K562 (cell line): ENCODE measurements around the gene ANXA4.

Experiments
- FOXM1 ChIP-seq, 2 experiments: fragments of 450-650 bp in 1 of 2; sonication (generic) in 1 of 2; formaldehyde crosslinking in 1 of 2; IDR thresholded peaks; 2 replicates each; pipeline versions ENCODE4 v1.6.1 to v1.9.0; 2017 to 2022; ENCODE audit warnings: low read depth in 2 of 2, mild to moderate bottlenecking in 2 of 2, missing genetic modification reagents in 1 of 2, moderate library complexity in 1 of 2
- JUND ChIP-seq, 2 experiments: IDR thresholded peaks; 2 replicates in 1 of 2; 3 replicates in 1 of 2; pipeline ENCODE4 v1.6.1; 2011; ENCODE audit warnings: borderline replicate concordance in 2 of 2, low read depth in 2 of 2, low read length in 2 of 2, improper control_type of control experiment in 1 of 2, missing biosample characterization in 1 of 2, missing genetic modification characterization in 1 of 2, missing genetic modification reagents in 1 of 2
- MAZ ChIP-seq, 2 experiments: fragments of 450-650 bp in 1 of 2; sonication (generic) in 1 of 2; formaldehyde crosslinking; IDR thresholded peaks in 1 of 2; conservative IDR thresholded peaks in 1 of 2; 2 replicates each; pipeline versions ENCODE4 v1.4.0 to v1.5.0; 2020; ENCODE audit warnings: mild to moderate bottlenecking in 1 of 2, missing genetic modification reagents in 1 of 2

- TF ChIP-seq FOXM1 (IDR thresholded peaks at IDR 0.05; ENCODE audit: low read depth) (no peak), FOXM1 (CRISPR knock-in tag; IDR thresholded peaks at IDR 0.05; ENCODE audit: low read depth) (no peak), JUND (IDR thresholded peaks at IDR 0.05; ENCODE audit: borderline replicate concordance, low read depth, low read length) (0 out of 2 replicates have a peak, but pooled peaks have one; percentile 24), JUND (tag; IDR thresholded peaks at IDR 0.05; ENCODE audit: borderline replicate concordance, low read depth, low read length) (no peak), MAZ (CRISPR knock-in tag; conservative IDR thresholded peaks at IDR 0.05 in 1 of 2, IDR thresholded peaks at IDR 0.05 in 1 of 2) (no peak)
Observed at GRCh38 chr2:69744456-69744855, 2.5 kb downstream of the ANXA4 start.
